HG03280 (cell line): ENCODE results near the gene FILIP1L.

ENCODE experiments used
- ATAC-seq: cut with Tn5 transposase; IDR thresholded peaks from one replicate; pipeline ENCODE4 v1.9.1; 2021; ENCODE audit warnings: mild to moderate bottlenecking, moderate library complexity; ENCODE audit not compliant: unreplicated experiment

Gene FILIP1L

GRCh38 chr3:99900248-99900647, 214.1 kb downstream of the FILIP1L start:
- no peak for ATAC-seq

- ATAC-seq = no peak
Measured at GRCh38 chr3:99899603-99900002, 214.7 kb downstream of the FILIP1L start.

GRCh38 chr3:99896482-99896881, 217.8 kb downstream of the FILIP1L start:
- ATAC-seq = no peak

GRCh38 chr3:99895703-99896441, 218.4 kb downstream of the FILIP1L start:
- ATAC-seq = no peak

- ATAC-seq = no peak
Measured at GRCh38 chr3:99895131-99895696, 219.1 kb downstream of the FILIP1L start.

- ATAC-seq = no peak
Measured at GRCh38 chr3:99892332-99892731, 222.0 kb downstream of the FILIP1L start.

GRCh38 chr3:99891610-99892285, 222.6 kb downstream of the FILIP1L start:
- ATAC-seq = no peak

GRCh38 chr3:99885851-99886250, 228.4 kb downstream of the FILIP1L start:
- ATAC-seq = no peak

- no peak for ATAC-seq
Measured at GRCh38 chr3:99885085-99885484, 229.2 kb downstream of the FILIP1L start.

- no peak for ATAC-seq
Measured at GRCh38 chr3:99884484-99884883, 229.8 kb downstream of the FILIP1L start.

GRCh38 chr3:99883693-99884092, 230.6 kb downstream of the FILIP1L start:
- no peak for ATAC-seq

- ATAC-seq = no peak
Measured at GRCh38 chr3:99883138-99883461, 231.2 kb downstream of the FILIP1L start.

- no peak for ATAC-seq
Measured at GRCh38 chr3:99882436-99883137, 231.7 kb downstream of the FILIP1L start.

GRCh38 chr3:99881121-99881524, 233.2 kb downstream of the FILIP1L start:
- no peak for ATAC-seq

GRCh38 chr3:99879275-99879674, 235.0 kb downstream of the FILIP1L start:
- ATAC-seq = no peak

- peak; percentile 39 for ATAC-seq
Measured at GRCh38 chr3:99878005-99878404, 236.3 kb downstream of the FILIP1L start.

- no peak for ATAC-seq
Measured at GRCh38 chr3:99877031-99877579, 237.2 kb downstream of the FILIP1L start.

GRCh38 chr3:99875929-99876841, 238.1 kb downstream of the FILIP1L start:
- peak; percentile 96 for ATAC-seq

- ATAC-seq = peak; percentile 9
Measured at GRCh38 chr3:99875581-99875928, 238.7 kb downstream of the FILIP1L start.

GRCh38 chr3:99874237-99875002, 239.9 kb downstream of the FILIP1L start:
- no peak for ATAC-seq
